ENCODE data around the gene MAPK6.

Gene MAPK6

GRCh38 chr15:52080031-52080430, 61.0 kb downstream of the MAPK6 start:
- Histone ChIP-seq H3K4me1 (ENCODE audit: control insufficient read depth, insufficient read depth, low read length) (no peaks in the 10 kb centered on the region), H3K4me3 (ENCODE audit: low read depth, low read length) (no peak overlapping the region), H3K9me3 (ENCODE audit: control insufficient read depth, insufficient read depth, low read depth, low read length) (no peaks in the 10 kb centered on the region), H3K27ac (ENCODE audit: extremely low read depth, low read depth, low read length) (no peak overlapping the region), H3K36me3 (ENCODE audit: control insufficient read depth in 2 of 2, insufficient read depth in 1 of 2, low read length in 2 of 2) (no peaks in the 10 kb centered on the region)
- ChIA-PET CTCF (interaction anchor here (0.6 to 2.9 kb wide), 7 partner anchors 12 to 190 kb away, joined by 3 to 22 read pairs (median 4); no protein-coding TSS in a partner anchor), POLR2A (no interaction called here)
- 0 out of 2 replicates have a peak, but pooled peaks have one; percentile 25 for TF ChIP-seq ZNF362 (tag by site-specific recombination; IDR thresholded peaks at IDR 0.05)
- TF ChIP-seq ZNF133 (tag by site-specific recombination; IDR thresholded peaks at IDR 0.05) = no peak

GRCh38 chr15:52080706-52081392, 61.8 kb downstream of the MAPK6 start:
- Histone ChIP-seq H3K9me3 (ENCODE audit: control insufficient read depth, insufficient read depth, low read depth, low read length) (no peaks in the 10 kb centered on the region), H3K27ac (ENCODE audit: extremely low read depth, low read depth, low read length) (no peak overlapping the region), H3K36me3 (ENCODE audit: control insufficient read depth in 2 of 2, insufficient read depth in 1 of 2, low read length in 2 of 2) (no peaks in the 10 kb centered on the region), H3K4me1 (ENCODE audit: control insufficient read depth, insufficient read depth, low read length) (no peaks in the 10 kb centered on the region), H3K4me3 (ENCODE audit: low read depth, low read length) (no peak overlapping the region)
- ChIA-PET POLR2A (no interaction called here), CTCF (interaction anchor here (0.6 to 1.3 kb wide), 2 partner anchors 100 to 127 kb away, joined by 3 read pairs; no protein-coding TSS in a partner anchor)
- TF ChIP-seq ZNF473 (tag by site-specific recombination; IDR thresholded peaks at IDR 0.05) (no peak), ZNF837 (tag by site-specific recombination; IDR thresholded peaks at IDR 0.05) (no peak), ZNF37A (tag by site-specific recombination; IDR thresholded peaks at IDR 0.05) (no peak), ZBTB49 (tag by site-specific recombination; IDR thresholded peaks at IDR 0.05; ENCODE audit: low read depth) (no peak), TSHZ1 (tag by site-specific recombination; IDR thresholded peaks at IDR 0.05; ENCODE audit: borderline replicate concordance) (no peak), ZBTB20 (tag by site-specific recombination; IDR thresholded peaks at IDR 0.05) (no peak), ZBTB44 (tag by site-specific recombination; IDR thresholded peaks at IDR 0.05) (no peak), ZBTB48 (tag by site-specific recombination; IDR thresholded peaks at IDR 0.05) (no peak)
- TF ChIP-seq, protein P1, sequence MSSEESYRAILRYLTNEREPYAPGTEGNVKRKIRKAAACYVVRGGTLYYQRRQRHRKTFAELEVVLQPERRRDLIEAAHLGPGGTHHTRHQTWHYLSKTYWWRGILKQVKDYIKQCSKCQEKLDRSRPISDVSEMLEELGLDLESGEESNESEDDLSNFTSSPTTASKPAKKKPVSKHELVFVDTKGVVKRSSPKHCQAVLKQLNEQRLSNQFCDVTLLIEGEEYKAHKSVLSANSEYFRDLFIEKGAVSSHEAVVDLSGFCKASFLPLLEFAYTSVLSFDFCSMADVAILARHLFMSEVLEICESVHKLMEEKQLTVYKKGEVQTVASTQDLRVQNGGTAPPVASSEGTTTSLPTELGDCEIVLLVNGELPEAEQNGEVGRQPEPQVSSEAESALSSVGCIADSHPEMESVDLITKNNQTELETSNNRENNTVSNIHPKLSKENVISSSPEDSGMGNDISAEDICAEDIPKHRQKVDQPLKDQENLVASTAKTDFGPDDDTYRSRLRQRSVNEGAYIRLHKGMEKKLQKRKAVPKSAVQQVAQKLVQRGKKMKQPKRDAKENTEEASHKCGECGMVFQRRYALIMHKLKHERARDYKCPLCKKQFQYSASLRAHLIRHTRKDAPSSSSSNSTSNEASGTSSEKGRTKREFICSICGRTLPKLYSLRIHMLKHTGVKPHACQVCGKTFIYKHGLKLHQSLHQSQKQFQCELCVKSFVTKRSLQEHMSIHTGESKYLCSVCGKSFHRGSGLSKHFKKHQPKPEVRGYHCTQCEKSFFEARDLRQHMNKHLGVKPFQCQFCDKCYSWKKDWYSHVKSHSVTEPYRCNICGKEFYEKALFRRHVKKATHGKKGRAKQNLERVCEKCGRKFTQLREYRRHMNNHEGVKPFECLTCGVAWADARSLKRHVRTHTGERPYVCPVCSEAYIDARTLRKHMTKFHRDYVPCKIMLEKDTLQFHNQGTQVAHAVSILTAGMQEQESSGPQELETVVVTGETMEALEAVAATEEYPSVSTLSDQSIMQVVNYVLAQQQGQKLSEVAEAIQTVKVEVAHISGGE (tag by site-specific recombination; conservative IDR thresholded peaks at IDR 0.05; ENCODE audit: low read depth) = no peak
- TF ChIP-seq, protein P2, sequence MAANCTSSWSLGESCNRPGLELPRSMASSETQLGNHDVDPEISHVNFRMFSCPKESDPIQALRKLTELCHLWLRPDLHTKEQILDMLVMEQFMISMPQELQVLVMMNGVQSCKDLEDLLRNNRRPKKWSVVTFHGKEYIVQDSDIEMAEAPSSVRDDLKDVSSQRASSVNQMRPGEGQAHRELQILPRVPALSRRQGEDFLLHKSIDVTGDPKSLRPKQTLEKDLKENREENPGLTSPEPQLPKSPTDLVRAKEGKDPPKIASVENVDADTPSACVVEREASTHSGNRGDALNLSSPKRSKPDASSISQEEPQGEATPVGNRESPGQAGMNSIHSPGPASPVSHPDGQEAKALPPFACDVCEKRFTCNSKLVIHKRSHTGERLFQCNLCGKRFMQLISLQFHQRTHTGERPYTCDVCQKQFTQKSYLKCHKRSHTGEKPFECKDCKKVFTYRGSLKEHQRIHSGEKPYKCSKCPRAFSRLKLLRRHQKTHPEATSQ (tag by site-specific recombination; IDR thresholded peaks at IDR 0.05) = no peak
- TF ChIP-seq, protein P3, sequence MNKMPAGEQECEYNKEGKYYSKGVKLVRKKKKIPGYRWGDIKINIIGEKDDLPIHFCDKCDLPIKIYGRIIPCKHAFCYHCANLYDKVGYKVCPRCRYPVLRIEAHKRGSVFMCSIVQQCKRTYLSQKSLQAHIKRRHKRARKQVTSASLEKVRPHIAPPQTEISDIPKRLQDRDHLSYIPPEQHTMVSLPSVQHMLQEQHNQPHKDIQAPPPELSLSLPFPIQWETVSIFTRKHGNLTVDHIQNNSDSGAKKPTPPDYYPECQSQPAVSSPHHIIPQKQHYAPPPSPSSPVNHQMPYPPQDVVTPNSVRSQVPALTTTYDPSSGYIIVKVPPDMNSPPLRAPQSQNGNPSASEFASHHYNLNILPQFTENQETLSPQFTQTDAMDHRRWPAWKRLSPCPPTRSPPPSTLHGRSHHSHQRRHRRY (tag by site-specific recombination; IDR thresholded peaks at IDR 0.05) = no peak
